C4-2B (cell line): Measurements from ENCODE around the gene SPECC1.
"Not testable (repeated sequence)": the region's sequence is repeated elsewhere in the genome, so short reads cannot be mapped to it uniquely, and the experiment has no call there.

Experiments used
- H3K27ac ChIP-seq: fragments of 450-650 bp; 2 replicates; pipeline ENCODE4 v1.5.1; 2017
- ZFX ChIP-seq: fragments of 450-650 bp; IDR thresholded peaks from 2 replicates; pipeline ENCODE4 v1.6.1; 2017
- TF ChIP-seq, protein P1 (sequence below): fragments of 450-650 bp; conservative IDR thresholded peaks from 2 replicates; pipeline ENCODE4 v1.5.1; 2017; ENCODE audit warnings: mild to moderate bottlenecking

SPECC1 gene

GRCh38 chr17:20158580-20158979 lies 149.4 kb downstream of the SPECC1 start:
- H3K27ac ChIP-seq = no peak overlapping the region
- TF ChIP-seq ZFX = no peak
- TF ChIP-seq, protein P1, sequence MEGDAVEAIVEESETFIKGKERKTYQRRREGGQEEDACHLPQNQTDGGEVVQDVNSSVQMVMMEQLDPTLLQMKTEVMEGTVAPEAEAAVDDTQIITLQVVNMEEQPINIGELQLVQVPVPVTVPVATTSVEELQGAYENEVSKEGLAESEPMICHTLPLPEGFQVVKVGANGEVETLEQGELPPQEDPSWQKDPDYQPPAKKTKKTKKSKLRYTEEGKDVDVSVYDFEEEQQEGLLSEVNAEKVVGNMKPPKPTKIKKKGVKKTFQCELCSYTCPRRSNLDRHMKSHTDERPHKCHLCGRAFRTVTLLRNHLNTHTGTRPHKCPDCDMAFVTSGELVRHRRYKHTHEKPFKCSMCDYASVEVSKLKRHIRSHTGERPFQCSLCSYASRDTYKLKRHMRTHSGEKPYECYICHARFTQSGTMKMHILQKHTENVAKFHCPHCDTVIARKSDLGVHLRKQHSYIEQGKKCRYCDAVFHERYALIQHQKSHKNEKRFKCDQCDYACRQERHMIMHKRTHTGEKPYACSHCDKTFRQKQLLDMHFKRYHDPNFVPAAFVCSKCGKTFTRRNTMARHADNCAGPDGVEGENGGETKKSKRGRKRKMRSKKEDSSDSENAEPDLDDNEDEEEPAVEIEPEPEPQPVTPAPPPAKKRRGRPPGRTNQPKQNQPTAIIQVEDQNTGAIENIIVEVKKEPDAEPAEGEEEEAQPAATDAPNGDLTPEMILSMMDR = no peak

GRCh38 chr17:20159406-20160069 lies 150.4 kb downstream of the SPECC1 start:
- TF ChIP-seq, protein P1 = no peak
- no peak for TF ChIP-seq ZFX
- H3K27ac ChIP-seq = no peak overlapping the region

DNA sequence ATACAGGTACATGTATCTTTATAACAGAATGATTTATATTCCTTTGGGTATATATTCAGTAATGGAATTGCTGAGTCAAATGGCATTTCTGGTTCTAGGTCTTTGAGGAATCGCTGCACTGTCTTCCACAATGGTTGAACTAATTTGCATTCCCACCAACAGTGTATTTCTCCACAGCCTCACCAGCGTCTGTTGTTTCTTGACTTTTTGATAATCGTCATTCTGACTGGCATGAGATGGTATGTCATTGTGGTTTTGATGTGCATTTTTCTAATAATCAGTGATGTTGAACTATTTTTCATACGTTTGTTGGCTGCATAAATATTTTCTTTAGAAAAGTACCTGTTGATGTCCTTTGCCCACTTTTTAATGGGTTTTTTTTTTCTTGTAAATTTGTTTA lies 156.4 kb downstream of the SPECC1 start:
- H3K27ac ChIP-seq = not testable (repeated sequence)

- TF ChIP-seq, protein P1 = no peak
- no peak for TF ChIP-seq ZFX
- H3K27ac ChIP-seq = no peak overlapping the region
Observed at GRCh38 chr17:20170085-20170484, 160.9 kb downstream of the SPECC1 start.

DNA sequence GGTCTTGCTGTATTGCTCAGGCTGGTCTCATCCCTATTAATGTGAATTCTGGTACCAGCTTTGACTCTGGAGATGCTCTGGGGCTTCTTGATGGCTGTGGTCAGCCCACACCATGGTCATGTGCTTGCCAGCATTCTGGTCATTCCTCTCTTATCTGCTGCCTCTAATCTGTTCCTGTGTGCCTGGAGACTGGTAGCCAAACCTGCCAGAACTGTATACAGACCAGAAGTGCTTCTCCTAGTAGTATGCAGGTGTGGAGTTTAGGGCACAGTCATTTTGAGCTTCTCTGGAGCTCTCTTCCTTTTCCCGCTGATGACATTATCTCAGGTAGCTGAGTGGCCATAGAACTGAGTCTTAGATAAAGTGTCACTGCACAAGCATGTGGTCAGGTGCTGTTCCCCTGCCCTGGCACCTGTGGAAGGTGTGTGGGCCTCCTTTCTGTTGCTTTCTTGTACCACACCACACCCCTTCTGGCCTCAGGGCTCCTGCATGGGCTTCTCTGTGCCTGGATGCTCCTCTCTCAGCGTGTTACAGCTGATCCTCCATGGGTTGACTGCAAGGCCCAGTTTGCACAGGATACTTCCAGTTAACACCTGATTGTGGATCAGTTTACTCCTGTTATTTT lies 162.7 kb downstream of the SPECC1 start:
- no peak overlapping the region for H3K27ac ChIP-seq
- TF ChIP-seq, protein P1 = no peak
- TF ChIP-seq ZFX = no peak

DNA sequence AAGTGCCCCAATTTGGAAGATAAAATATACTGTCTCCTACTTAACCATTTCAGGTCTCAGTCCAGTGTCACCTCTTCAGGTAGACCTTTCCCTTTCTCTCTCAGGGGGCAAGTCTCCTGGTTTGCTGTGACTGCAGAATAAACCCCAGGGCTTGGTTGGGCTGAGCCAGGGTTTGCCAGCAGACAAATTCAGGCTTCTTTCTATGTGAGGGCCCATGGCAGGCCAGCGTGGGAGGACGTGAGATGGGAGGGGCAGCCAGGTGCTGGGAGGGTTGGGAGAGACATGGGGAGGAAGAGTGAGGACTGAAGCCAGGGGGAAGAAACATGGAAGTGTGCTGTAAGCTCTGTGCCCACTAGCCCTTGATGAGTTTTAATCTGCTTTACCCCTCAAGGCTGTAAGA lies 163.2 kb downstream of the SPECC1 start:
- H3K27ac ChIP-seq = no peak overlapping the region

GRCh38 chr17:20173091-20173490 lies 163.9 kb downstream of the SPECC1 start:
- H3K27ac ChIP-seq = no peak overlapping the region
- TF ChIP-seq, protein P1 = no peak
- no peak for TF ChIP-seq ZFX

More for the DNA sequence above, 163.2 kb downstream of the SPECC1 start:
- TF ChIP-seq ZFX = no peak
- TF ChIP-seq, protein P1 = no peak
